B cell (primary cell): ENCODE data around the gene SLC13A3. TPM values are rescaled to one million over a fixed set of nuclear protein-coding genes. Genes with fewer than 3 reads are reported as not detected.

ENCODE experiments used
- ATAC-seq: fragments of 200-7000 bp; cut with Tn5 transposase; one replicate; pipeline ENCODE4 v1.10.0; 2021; ENCODE audit warnings: low read depth, mild to moderate bottlenecking, moderate number of reproducible peaks, moderate library complexity
- CTCF ChIA-PET: fragments of 350-600 bp; sonication (Branson Sonifier 250); formaldehyde crosslinking; loops from one replicate; lab custom pipeline; 2021; ENCODE audit warnings: antibody characterized with exemption, inconsistent platforms; lab: Charles Lee
- POLR2A ChIA-PET: fragments of 350-600 bp; sonication (Branson Sonifier 250); formaldehyde crosslinking; loops from one replicate; lab custom pipeline; 2021; ENCODE audit warnings: antibody characterized with exemption; lab: Charles Lee
- DNase-seq: peaks from one replicate; pipeline ENCODE4 v3.0.0; 2013
- H2AFZ ChIP-seq: 2 replicates; pipeline ENCODE4 v1.6.1; 2012; ENCODE audit warnings: mild to moderate bottlenecking, low read depth, low read length; ENCODE audit not compliant: insufficient read depth, poor library complexity, severe bottlenecking
- H3K27ac ChIP-seq, 2 donors: 1 replicate in 1 of 2; 2 replicates in 1 of 2; pipeline ENCODE4 v1.5.1; 2012 to 2013; ENCODE audit warnings: low read length in 2 of 2, mild to moderate bottlenecking in 2 of 2, moderate library complexity in 1 of 2
- H3K27me3 ChIP-seq, 4 experiments: fragments of 200-600 bp in 1 of 4; sonication (generic) in 1 of 4; replicated peaks in 1 of 4; 1 replicate in 2 of 4; 2 replicates in 2 of 4; pipeline versions ENCODE4 v1.6.1 to v1.7.0; 2013 to 2016; ENCODE audit warnings: low read length in 3 of 4, mild to moderate bottlenecking in 2 of 4, mixed read lengths in 1 of 4, moderate library complexity in 1 of 4; ENCODE audit not compliant: insufficient read depth in 4 of 4, control insufficient read depth in 3 of 4; ENCODE audit errors: control extremely low read depth in 1 of 4
- H3K36me3 ChIP-seq, 2 experiments: replicated peaks in 1 of 2; 1 replicate in 1 of 2; 2 replicates in 1 of 2; pipeline versions ENCODE4 v1.6.1 to v1.7.1; 2013; ENCODE audit warnings: low read length in 1 of 2; ENCODE audit not compliant: insufficient read depth in 2 of 2, control insufficient read depth in 1 of 2; ENCODE audit errors: control extremely low read depth in 1 of 2, extremely low read depth in 1 of 2
- H3K4me1 ChIP-seq, 2 donors: fragments of 200-600 bp in 1 of 2; sonication (generic) in 1 of 2; 1 replicate in 1 of 2; 2 replicates in 1 of 2; pipeline versions ENCODE4 v1.5.1 to v1.6.1; 2013 to 2017; ENCODE audit warnings: low read length in 2 of 2; ENCODE audit not compliant: control insufficient read depth in 2 of 2, insufficient read depth in 2 of 2
- H3K4me2 ChIP-seq: replicated peaks from 2 replicates; pipeline ENCODE3; 2012; ENCODE audit warnings: mild to moderate bottlenecking, low read depth, low read length; ENCODE audit not compliant: poor library complexity, severe bottlenecking
- H3K4me3 ChIP-seq, 5 experiments: fragments of 200-600 bp in 1 of 5; sonication (generic) in 1 of 5; 1 replicate in 3 of 5; 2 replicates in 2 of 5; pipeline versions ENCODE4 v1.5.1 to v1.7.0; 2011 to 2016; ENCODE audit warnings: low read length in 4 of 5, mild to moderate bottlenecking in 4 of 5, low read depth in 2 of 5, control low read depth in 1 of 5, moderate library complexity in 1 of 5; ENCODE audit not compliant: insufficient read depth in 1 of 5; ENCODE audit errors: control extremely low read depth in 1 of 5, extremely low read depth in 1 of 5
- H3K79me2 ChIP-seq: fragments of 200-600 bp; sonication (generic); one replicate; pipeline ENCODE4 v1.6.0; 2016; ENCODE audit warnings: low read length; ENCODE audit not compliant: control insufficient read depth, insufficient read depth
- H3K9ac ChIP-seq: fragments of 200-600 bp; sonication (generic); 2 replicates; pipeline ENCODE4 v1.6.1; 2017; ENCODE audit warnings: mild to moderate bottlenecking, low read length, moderate library complexity
- H3K9me3 ChIP-seq, 3 donors: one replicate each; pipeline versions ENCODE4 v1.6.1 to v1.7.1; 2013; ENCODE audit warnings: low read length in 2 of 3; ENCODE audit not compliant: control insufficient read depth in 2 of 3, insufficient read depth in 1 of 3; ENCODE audit errors: control extremely low read depth in 1 of 3
- H4K20me1 ChIP-seq: 2 replicates; pipeline ENCODE4 v1.6.0; 2012; ENCODE audit warnings: mild to moderate bottlenecking, low read length; ENCODE audit not compliant: insufficient read depth, control insufficient read depth, poor library complexity, severe bottlenecking
- H3K27ac Mint-ChIP-seq: one replicate; pipeline ENCODE4 v1.8.0; 2021; ENCODE audit warnings: mixed read lengths
- H3K27me3 Mint-ChIP-seq: one replicate; pipeline ENCODE4 v1.8.0; 2021; ENCODE audit warnings: mixed read lengths
- H3K4me1 Mint-ChIP-seq: one replicate; pipeline ENCODE4 v1.8.0; 2021; ENCODE audit warnings: mixed read lengths
- H3K4me3 Mint-ChIP-seq: one replicate; pipeline ENCODE4 v1.8.0; 2021; ENCODE audit warnings: mixed read lengths
- H3K9me3 Mint-ChIP-seq: one replicate; pipeline ENCODE4 v1.8.0; 2022; ENCODE audit warnings: mixed read lengths; ENCODE audit not compliant: insufficient read depth
- EZH2 ChIP-seq: IDR thresholded peaks from 2 replicates; pipeline ENCODE4 v1.6.1; 2012; ENCODE audit warnings: borderline replicate concordance, low read depth, mild to moderate bottlenecking, moderate library complexity, low read length; ENCODE audit not compliant: insufficient read depth, poor library complexity, severe bottlenecking
- WGBS: methylation state at CpG from one replicate; pipeline ENCODE4 v1.1.5; 2013; ENCODE audit warnings: missing lambda C conversion rate; ENCODE audit not compliant: insufficient coverage; 5-methylcytosine and 5-hydroxymethylcytosine counted together
- intact Hi-C: fragments of 100-400 bp; cut with micrococcal nuclease; formaldehyde crosslinking; loops from one replicate; pipeline ENCODE4 v1.10.0; 2022
- polyA plus RNA-seq: library from polyadenylated mRNA; depleted of rRNA; stranded (reverse); fragments of >200 nt; gene quantifications from 2 replicates; pipeline ENCODE4 v1.2.3, GENCODE V29; 2012
- total RNA-seq, 2 donors: library from RNA; stranded (reverse); fragments of 120-200 nt in 1 of 2; gene quantifications; 1 replicate in 1 of 2; 2 replicates in 1 of 2; pipeline versions ENCODE4 v1.2.3 to v1.2.4, GENCODE V29; 2013 to 2022
- TF ChIP-seq, protein P1 (sequence below): fragments of 200-600 bp; IDR thresholded peaks from one replicate; pipeline ENCODE4 v1.8.0; 2022; ENCODE audit warnings: antibody characterized with exemption, mild to moderate bottlenecking

SLC13A3 gene
- total and polyA plus RNA-seq, 2 donors (not counting 1 experiment from before 2014, with no cell fraction given) = 0.09 to 0.20 TPM

DNA sequence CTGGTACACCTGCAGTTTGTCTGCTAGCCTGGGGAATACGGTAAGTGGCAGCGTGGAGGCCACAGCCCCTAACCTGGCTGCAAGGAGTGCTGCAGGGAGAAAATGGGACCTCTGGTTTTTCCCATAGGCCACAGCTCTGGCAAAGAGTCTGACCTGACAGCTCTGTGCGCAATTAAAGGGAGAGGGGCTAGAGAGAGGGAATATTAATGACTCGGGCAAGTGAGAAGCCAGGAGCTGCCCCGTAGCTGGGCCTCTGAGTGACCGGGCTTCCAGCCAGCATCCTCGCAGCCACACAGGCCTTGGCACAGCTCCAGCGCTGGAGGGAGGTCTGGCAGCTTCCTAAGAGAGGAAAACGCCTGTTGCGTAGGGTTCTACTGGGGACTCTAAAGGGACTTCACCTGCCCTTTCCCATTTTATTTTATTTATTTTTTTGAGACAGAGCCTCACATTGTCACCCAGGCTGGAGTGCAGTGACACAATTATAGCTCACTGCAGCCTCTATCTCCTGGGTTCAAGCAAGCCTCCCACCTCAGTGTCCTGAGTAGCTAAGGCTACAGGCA lies 82.6 kb downstream of the SLC13A3 start:
- Histone ChIP-seq H3K9ac (no peak overlapping the region), H3K79me2 (no peaks in the 10 kb centered on the region), H4K20me1 (no peaks in the 10 kb centered on the region), H3K4me3 (no peak overlapping the region), H2AFZ (no peak overlapping the region), H3K27me3 (peaks cover 0 to 3% (median under 1%) of the 10 kb centered on the region in 4 experiments), H3K9me3 (no peaks in the 10 kb centered on the region), H3K4me1 (no peaks in the 10 kb centered on the region), H3K27ac (no peak overlapping the region), H3K36me3 (no peaks in the 10 kb centered on the region), H3K4me2 (no peak overlapping the region)
- Mint-ChIP-seq H3K27me3 (peaks cover 38% of the 10 kb centered on the region), H3K27ac (no peak overlapping the region), H3K9me3 (no peaks in the 10 kb centered on the region), H3K4me1 (no peaks in the 10 kb centered on the region), H3K4me3 (no peak overlapping the region)
- 43% methylated on average over 8 of the region's 10 CpGs for WGBS
- DNase-seq (no peak), ATAC-seq (no peak)
- TF ChIP-seq, protein P1, sequence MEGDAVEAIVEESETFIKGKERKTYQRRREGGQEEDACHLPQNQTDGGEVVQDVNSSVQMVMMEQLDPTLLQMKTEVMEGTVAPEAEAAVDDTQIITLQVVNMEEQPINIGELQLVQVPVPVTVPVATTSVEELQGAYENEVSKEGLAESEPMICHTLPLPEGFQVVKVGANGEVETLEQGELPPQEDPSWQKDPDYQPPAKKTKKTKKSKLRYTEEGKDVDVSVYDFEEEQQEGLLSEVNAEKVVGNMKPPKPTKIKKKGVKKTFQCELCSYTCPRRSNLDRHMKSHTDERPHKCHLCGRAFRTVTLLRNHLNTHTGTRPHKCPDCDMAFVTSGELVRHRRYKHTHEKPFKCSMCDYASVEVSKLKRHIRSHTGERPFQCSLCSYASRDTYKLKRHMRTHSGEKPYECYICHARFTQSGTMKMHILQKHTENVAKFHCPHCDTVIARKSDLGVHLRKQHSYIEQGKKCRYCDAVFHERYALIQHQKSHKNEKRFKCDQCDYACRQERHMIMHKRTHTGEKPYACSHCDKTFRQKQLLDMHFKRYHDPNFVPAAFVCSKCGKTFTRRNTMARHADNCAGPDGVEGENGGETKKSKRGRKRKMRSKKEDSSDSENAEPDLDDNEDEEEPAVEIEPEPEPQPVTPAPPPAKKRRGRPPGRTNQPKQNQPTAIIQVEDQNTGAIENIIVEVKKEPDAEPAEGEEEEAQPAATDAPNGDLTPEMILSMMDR = no peak
- no peak for TF ChIP-seq EZH2
- intact Hi-C loops = no loop called here
- ChIA-PET POLR2A (no interaction called here), CTCF (no interaction called here)

DNA sequence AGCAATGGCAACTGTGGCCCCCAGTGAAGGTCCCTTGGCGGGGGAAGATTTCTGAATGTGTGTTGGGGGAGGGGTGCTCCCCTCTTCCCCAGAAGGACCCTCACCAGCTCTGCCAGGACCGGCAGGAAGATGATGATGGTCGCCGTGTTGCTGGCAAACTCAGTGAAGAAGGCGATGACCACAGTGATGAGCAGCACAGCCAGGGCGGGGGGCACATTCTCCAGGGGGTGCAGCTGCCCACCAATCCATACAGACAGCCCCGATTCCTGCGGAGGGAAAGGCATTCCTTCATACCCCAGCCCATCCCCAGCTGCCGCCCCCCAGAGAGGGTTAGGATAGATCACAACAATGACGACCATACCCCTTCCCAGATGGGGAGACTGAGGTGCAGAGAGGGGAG lies 85.1 kb downstream of the SLC13A3 start:
- ChIA-PET CTCF (no interaction called here), POLR2A (no interaction called here)
- TF ChIP-seq EZH2 = no peak
- TF ChIP-seq, protein P1 = no peak
- Histone ChIP-seq H3K79me2 (no peaks in the 10 kb centered on the region), H3K4me1 (peaks cover 8 to 11% of the 10 kb centered on the region in 2 donors), H4K20me1 (no peaks in the 10 kb centered on the region), H3K4me3 (no peak overlapping the region), H3K9ac (no peak overlapping the region), H3K4me2 (no peak overlapping the region), H3K36me3 (no peaks in the 10 kb centered on the region), H3K27me3 (peaks cover 0 to 6% (median 0%) of the 10 kb centered on the region in 4 experiments), H3K9me3 (no peaks in the 10 kb centered on the region), H2AFZ (no peak overlapping the region), H3K27ac (no peak overlapping the region)
- Mint-ChIP-seq H3K27ac (no peak overlapping the region), H3K4me1 (no peaks in the 10 kb centered on the region), H3K27me3 (peaks cover 31% of the 10 kb centered on the region), H3K9me3 (no peaks in the 10 kb centered on the region), H3K4me3 (no peak overlapping the region)
- 97% methylated on average over 5 of the region's 10 CpGs for WGBS
- intact Hi-C loops = no loop called here
- ATAC-seq (no peak), DNase-seq (no peak)
